ENCODE measurements around the gene PREPL. TPM values are rescaled to one million over a fixed set of nuclear protein-coding genes. Genes with fewer than 3 reads are reported as not detected.
"Not testable (repeated sequence)": the region's sequence is repeated elsewhere in the genome, so short reads cannot be mapped to it uniquely, and the experiment has no call there.

The PREPL gene
- total RNA-seq, 2 donors from 2014 or later: 24.4 to 46.5 TPM

DNA sequence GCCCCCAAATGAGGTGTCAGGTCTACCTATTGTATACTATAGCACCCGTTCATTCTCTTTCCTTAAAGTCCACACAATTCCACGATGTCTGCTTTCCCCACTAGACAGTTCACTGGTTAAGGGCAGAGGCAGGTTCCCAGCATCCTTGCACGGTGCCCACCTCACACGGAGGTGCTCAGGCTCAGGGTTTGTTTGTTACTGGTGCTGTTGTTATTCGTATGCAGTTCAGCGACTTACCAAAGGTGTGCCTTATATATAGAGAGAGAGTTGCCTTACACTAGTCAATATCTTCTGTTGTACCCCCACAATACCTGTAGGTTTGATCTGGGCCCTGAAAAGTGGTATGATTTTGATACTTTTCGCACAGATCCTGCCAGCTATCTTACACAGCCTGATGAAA is 55.4 kb downstream of the PREPL start:
- no peaks in the 10 kb centered on the region for H3K4me1 ChIP-seq
- TF ChIP-seq, protein P1, sequence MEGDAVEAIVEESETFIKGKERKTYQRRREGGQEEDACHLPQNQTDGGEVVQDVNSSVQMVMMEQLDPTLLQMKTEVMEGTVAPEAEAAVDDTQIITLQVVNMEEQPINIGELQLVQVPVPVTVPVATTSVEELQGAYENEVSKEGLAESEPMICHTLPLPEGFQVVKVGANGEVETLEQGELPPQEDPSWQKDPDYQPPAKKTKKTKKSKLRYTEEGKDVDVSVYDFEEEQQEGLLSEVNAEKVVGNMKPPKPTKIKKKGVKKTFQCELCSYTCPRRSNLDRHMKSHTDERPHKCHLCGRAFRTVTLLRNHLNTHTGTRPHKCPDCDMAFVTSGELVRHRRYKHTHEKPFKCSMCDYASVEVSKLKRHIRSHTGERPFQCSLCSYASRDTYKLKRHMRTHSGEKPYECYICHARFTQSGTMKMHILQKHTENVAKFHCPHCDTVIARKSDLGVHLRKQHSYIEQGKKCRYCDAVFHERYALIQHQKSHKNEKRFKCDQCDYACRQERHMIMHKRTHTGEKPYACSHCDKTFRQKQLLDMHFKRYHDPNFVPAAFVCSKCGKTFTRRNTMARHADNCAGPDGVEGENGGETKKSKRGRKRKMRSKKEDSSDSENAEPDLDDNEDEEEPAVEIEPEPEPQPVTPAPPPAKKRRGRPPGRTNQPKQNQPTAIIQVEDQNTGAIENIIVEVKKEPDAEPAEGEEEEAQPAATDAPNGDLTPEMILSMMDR (IDR thresholded peaks at IDR 0.05): no peak
- no peak for TF ChIP-seq POLR2A (IDR thresholded peaks at IDR 0.05)
- no peak for ATAC-seq
- no peak overlapping the region for H3K27ac ChIP-seq
- H3K36me3 ChIP-seq (replicated peaks in 1 of 2; ENCODE audit: insufficient read depth in 1 of 2, low read depth in 2 of 2): no peaks in the 10 kb centered on the region
- no peaks in the 10 kb centered on the region for H3K27me3 ChIP-seq
- H3K4me3 ChIP-seq: no peak overlapping the region
- WGBS, 2 donors: 76 to 77% methylated on average over 7 of the region's 7 CpGs
- intact Hi-C loops (cut with DNase I): no loop called here
- H3K9me3 ChIP-seq: peaks cover 0 to 7% (median 0%) of the 10 kb centered on the region in 3 donors
- DNase-seq: no peak

DNA sequence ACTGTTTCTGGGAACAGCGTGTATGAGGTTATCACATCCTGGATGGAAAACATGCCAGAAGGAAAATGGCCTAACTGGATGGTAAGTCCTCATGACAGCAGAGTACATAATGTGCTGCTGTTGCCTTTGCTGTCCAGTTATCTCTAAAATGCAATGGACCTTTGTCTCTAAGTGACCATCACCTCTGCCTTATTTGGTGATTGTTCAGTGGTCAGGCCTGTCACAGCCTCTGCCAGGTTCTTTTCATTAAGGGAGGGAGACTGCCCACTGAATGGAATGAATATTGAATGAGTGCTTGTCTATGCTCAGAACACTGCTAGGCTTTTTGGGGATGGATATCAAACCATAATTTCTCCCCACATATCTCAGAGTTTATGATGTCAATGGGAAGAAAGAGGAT is 57.0 kb downstream of the PREPL start:
- intact Hi-C loops (cut with DNase I): no loop called here
- Histone ChIP-seq H3K9me3 (no peaks in the 10 kb centered on the region), H3K27ac (no peak overlapping the region), H3K4me3 (no peak overlapping the region), H3K27me3 (no peaks in the 10 kb centered on the region), H3K4me1 (no peaks in the 10 kb centered on the region), H3K36me3 (replicated peaks in 1 of 2; ENCODE audit: insufficient read depth in 1 of 2, low read depth in 2 of 2) (no peaks in the 10 kb centered on the region)
- DNase-seq (no peak), ATAC-seq (no peak)
- TF ChIP-seq, protein P1 (IDR thresholded peaks at IDR 0.05): no peak
- WGBS, 2 donors: 61 to 64% methylated on average over 1 of the region's 1 CpG

DNA sequence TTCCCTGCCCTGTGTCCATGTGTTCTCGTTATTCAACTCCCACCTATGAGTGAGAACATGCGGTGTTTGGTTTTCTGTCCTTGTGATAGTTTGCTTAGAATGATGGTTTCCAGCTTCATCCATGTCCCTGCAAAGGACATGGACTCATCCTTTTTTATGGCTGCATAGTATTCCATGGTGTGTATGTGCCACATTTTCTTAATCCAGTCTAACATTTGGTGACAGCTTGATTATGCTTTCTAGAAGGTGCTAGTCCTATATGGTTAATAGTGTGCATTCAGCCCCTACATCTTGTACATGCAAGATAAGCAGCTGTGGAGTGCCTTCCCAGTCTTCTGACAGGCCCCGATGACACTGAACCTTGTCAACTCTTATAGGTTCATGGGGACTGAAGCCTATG is 57.5 kb downstream of the PREPL start:
- H3K36me3 ChIP-seq (replicated peaks in 1 of 2; ENCODE audit: insufficient read depth in 1 of 2, low read depth in 2 of 2); intact Hi-C loops (cut with DNase I): not testable (repeated sequence)

DNA sequence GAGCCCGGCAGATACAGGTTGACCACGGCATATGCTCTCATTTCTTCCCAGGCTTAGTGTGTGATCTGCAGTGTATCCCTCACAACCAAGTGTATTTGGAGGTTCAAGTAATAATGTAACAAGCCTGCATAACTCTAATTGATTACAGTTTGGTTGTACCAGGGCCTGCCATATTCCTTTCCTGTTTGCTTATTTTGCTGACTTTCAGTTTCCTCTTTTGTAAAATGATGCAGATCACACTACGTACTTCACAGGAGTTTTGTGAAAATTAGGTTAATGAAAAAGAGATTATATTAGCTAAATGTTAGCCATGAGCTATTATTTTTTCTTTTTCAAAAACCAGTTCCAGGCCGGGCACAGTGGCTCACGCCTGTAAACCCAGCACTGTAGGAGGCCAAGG is 60.2 kb downstream of the PREPL start:
- Histone ChIP-seq H3K4me3 (no peak overlapping the region), H3K27me3 (no peaks in the 10 kb centered on the region), H3K9me3 (no peaks in the 10 kb centered on the region), H3K36me3 (replicated peaks in 1 of 2; ENCODE audit: insufficient read depth in 1 of 2, low read depth in 2 of 2) (no peaks in the 10 kb centered on the region), H3K4me1 (peaks cover 16% of the 10 kb centered on the region), H3K27ac (no peak overlapping the region)
- intact Hi-C loops (cut with DNase I): no loop called here
- no peak for TF ChIP-seq POLR2A (IDR thresholded peaks at IDR 0.05)
- TF ChIP-seq, protein P1 (IDR thresholded peaks at IDR 0.05): no peak
- no peak for DNase-seq
- WGBS, 2 donors: 90 to 92% methylated on average over 5 of the region's 5 CpGs
- no peak for ATAC-seq

More for the DNA sequence above, 57.5 kb downstream of the PREPL start:
- WGBS, 2 donors: 96% methylated on average over 3 of the region's 3 CpGs
- H3K4me1 ChIP-seq, H3K9me3 ChIP-seq, H3K27me3 ChIP-seq, ATAC-seq, DNase-seq, H3K4me3 ChIP-seq, H3K27ac ChIP-seq: not testable (repeated sequence)

DNA sequence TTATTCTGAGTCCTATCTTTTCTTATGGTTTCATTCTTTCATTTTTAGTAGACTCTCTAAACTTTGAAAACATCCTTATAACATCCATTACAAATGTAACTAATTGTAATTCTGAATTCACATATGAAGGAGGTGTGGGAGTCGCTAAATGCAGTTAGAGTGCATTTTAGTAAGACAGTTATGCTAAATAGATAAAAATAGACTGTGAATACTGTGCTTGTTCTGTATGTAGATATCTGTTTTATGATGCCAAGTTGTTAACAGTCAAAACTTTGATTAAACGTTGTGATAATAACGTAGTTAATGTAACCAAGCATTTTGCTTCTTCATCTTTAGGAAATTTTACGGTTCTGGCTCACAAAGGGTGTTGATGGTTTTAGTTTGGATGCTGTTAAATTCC is 61.7 kb downstream of the PREPL start:
- TF ChIP-seq, protein P1 (IDR thresholded peaks at IDR 0.05): no peak
- TF ChIP-seq POLR2A (IDR thresholded peaks at IDR 0.05): no peak
- ATAC-seq: no peak
- 45 to 52% methylated on average over 4 of the region's 4 CpGs for whole genome bisulfite sequencing, 2 donors
- intact Hi-C loops (cut with DNase I): no loop called here
- H3K36me3 ChIP-seq (replicated peaks in 1 of 2; ENCODE audit: insufficient read depth in 1 of 2, low read depth in 2 of 2): no peaks in the 10 kb centered on the region
- no peak overlapping the region for H3K4me3 ChIP-seq
- H3K27ac ChIP-seq: no peak overlapping the region
- H3K9me3 ChIP-seq: no peaks in the 10 kb centered on the region
- no peaks in the 10 kb centered on the region for H3K27me3 ChIP-seq
- peaks cover 31% of the 10 kb centered on the region for H3K4me1 ChIP-seq
- no peak for DNase-seq
